H1 (cell line): Measurements from ENCODE around the gene FNDC10.

Experiments
- ASH2L ChIP-seq: fragments of 200-600, 300-600 bp; sonication (generic); IDR thresholded peaks from one replicate; pipeline ENCODE4 v1.7.1; 2017; ENCODE audit warnings: low read length
- EP300 ChIP-seq, 2 experiments: IDR thresholded peaks; 1 replicate in 1 of 2; 2 replicates in 1 of 2; pipeline ENCODE4 v1.6.1; 2011 to 2012; ENCODE audit warnings: low read depth in 2 of 2, low read length in 2 of 2, mild to moderate bottlenecking in 2 of 2, borderline replicate concordance in 1 of 2, inconsistent platforms in 1 of 2, moderate library complexity in 1 of 2
- FOSL1 ChIP-seq: IDR thresholded peaks from 2 replicates; pipeline ENCODE4 v1.6.1; 2011; ENCODE audit warnings: mild to moderate bottlenecking, low read depth, low read length, moderate library complexity; ENCODE audit not compliant: insufficient read depth
- SP4 ChIP-seq: IDR thresholded peaks from 2 replicates; pipeline ENCODE4 v1.6.1; 2012; ENCODE audit warnings: low read length, inconsistent platforms
- TF ChIP-seq, protein P1 (sequence below), 3 experiments: IDR thresholded peaks; 1 replicate in 2 of 3; 2 replicates in 1 of 3; pipeline versions ENCODE4 v1.5.1 to v1.6.1; 2011; ENCODE audit warnings: low read length in 3 of 3, mild to moderate bottlenecking in 3 of 3, inconsistent platforms in 2 of 3, low read depth in 1 of 3, moderate library complexity in 1 of 3; ENCODE audit not compliant: insufficient read depth in 1 of 3; ENCODE audit errors: control extremely low read depth in 1 of 3

- TF ChIP-seq, protein P1, sequence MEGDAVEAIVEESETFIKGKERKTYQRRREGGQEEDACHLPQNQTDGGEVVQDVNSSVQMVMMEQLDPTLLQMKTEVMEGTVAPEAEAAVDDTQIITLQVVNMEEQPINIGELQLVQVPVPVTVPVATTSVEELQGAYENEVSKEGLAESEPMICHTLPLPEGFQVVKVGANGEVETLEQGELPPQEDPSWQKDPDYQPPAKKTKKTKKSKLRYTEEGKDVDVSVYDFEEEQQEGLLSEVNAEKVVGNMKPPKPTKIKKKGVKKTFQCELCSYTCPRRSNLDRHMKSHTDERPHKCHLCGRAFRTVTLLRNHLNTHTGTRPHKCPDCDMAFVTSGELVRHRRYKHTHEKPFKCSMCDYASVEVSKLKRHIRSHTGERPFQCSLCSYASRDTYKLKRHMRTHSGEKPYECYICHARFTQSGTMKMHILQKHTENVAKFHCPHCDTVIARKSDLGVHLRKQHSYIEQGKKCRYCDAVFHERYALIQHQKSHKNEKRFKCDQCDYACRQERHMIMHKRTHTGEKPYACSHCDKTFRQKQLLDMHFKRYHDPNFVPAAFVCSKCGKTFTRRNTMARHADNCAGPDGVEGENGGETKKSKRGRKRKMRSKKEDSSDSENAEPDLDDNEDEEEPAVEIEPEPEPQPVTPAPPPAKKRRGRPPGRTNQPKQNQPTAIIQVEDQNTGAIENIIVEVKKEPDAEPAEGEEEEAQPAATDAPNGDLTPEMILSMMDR (IDR thresholded peaks at IDR 0.05; ENCODE audit: control extremely low read depth in 1 of 3, insufficient read depth in 1 of 3, low read depth in 1 of 3, low read length in 3 of 3), result no peak
- TF ChIP-seq ASH2L (no peak), EP300 (IDR thresholded peaks at IDR 0.05; ENCODE audit: borderline replicate concordance in 1 of 2, low read depth in 2 of 2, low read length in 2 of 2) (no peak), SP4 (no peak), FOSL1 (no peak)
Observed at GRCh38 chr1:1625404-1625775, 25.5 kb upstream of the FNDC10 start.
